Stimulated activated CD4-positive, alpha-beta T cell treated with anti-CD3 and anti-CD28 coated beads, Interleukin-2, amount 100 ng/mL, for 24 hours (primary cell): ENCODE measurements around the gene YPEL1.

Source experiments
- DNase-seq, 2 donors: peaks; one replicate each; pipeline ENCODE4 v3.0.0-alpha.2; 2020

Gene YPEL1, protein sequence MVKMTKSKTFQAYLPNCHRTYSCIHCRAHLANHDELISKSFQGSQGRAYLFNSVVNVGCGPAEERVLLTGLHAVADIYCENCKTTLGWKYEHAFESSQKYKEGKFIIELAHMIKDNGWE

GRCh38 chr22:21735200-21736083 is at the start of gene YPEL1:
Gene YPEL1, minus strand, starts transcription at chr22:21735794. Its CDS starts 25,050 bp downstream, at chr22:21710744.
- DNase-seq, result peak; percentile 91 to 93

GRCh38 chr22:21780259-21780658 is 44.7 kb upstream of the YPEL1 start:
- DNase-seq, result no peak

GRCh38 chr22:21779444-21779843 is 43.9 kb upstream of the YPEL1 start:
- no peak for DNase-seq

GRCh38 chr22:21778705-21779363 is 43.2 kb upstream of the YPEL1 start:
- DNase-seq, result no peak

DNA sequence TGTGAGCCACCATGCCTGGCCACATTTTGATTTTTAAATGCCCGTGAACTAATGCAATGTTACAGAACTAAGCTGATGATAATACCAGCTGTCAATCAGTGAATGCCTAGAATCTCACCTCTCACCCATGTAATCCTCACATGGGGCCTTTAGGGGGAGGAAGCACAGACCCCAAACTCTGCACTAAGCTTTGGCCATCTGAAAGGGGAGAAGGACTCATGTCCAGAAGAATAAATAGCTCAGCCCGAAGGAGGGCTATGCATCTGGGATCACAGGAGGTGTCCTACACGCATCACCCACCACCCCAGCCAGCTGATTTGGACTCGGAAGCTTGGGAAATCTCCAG is 36.0 kb upstream of the YPEL1 start:
- no peak for DNase-seq

DNA sequence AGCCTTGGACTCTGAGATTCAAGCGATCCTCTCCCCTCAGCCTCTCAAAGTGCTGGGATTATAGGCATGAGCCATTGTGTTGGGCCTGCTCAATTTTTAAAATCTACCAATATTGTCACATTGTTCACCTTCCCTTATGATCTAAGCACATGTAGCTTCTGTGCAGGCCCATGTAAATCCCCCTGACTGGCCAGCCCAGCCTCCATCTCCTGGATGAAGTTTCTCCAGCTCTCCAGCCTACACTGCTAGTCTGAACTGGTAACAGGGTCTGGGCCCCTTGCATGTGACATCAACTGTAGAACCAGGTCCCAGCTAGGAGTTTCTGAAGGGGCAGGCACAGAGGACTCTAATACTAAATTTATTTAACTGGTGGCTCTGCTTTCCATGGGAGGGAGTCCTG is 32.8 kb upstream of the YPEL1 start:
- no peak for DNase-seq

GRCh38 chr22:21766691-21767462 is 31.3 kb upstream of the YPEL1 start:
- peak; percentile 56 to 59 for DNase-seq

DNA sequence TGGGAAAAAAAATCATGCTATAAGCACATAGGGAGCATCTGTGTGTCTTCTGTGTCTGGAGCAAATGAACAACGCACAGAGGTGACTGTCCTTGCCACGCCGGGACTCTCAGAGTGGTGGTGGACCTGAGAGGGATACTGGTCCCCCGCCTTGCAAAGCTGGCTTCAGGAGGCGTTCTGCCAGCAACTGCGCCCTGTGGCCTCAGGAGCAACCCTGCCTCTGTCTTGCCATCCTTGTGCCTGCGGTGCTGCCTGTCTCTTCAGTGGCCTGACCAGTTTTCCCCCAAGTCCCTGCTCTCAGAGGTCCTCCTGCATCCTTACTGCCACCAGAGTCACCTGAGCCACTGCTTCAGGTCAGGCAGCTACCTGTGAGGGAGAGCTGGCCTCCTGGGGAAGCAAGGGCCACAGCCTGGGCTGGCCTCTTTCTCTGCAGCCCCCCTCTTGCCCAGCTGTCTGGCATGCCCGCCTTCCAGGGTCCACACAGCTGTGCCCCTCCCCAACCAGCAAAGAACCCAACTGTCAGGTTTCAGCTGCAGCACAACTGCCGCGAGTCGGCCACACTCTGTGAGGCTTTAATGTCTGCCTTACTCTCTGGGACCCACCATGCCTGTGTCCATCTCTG is 30.4 kb upstream of the YPEL1 start:
- no peak for DNase-seq

GRCh38 chr22:21764038-21764804 is 28.6 kb upstream of the YPEL1 start:
- peak; percentile 30 to 39 for DNase-seq

- DNase-seq, result peak; percentile 50 to 51
Observed at GRCh38 chr22:21762712-21763581, 27.4 kb upstream of the YPEL1 start.

- DNase-seq, result no peak
Observed at GRCh38 chr22:21761994-21762680, 26.5 kb upstream of the YPEL1 start.

DNA sequence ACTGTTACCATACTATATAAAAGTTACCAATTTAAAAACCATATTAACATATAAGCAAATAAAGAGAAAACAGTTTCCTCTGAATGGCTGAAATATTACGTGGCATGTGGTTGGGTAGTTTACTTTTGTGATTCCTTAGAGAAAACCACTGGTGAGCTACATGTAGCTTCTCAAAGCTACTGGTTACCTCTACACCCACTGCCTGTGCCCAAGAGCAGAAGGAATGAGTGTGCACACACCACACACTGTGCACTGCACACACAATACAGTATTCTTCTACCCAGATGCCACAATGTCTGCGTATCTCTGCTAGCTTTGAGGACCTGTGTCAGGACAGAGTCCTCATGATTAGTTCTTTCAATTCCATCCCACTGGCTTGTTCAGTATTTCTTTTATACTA is 25.5 kb upstream of the YPEL1 start:
- DNase-seq, result peak in 1 of 2 donors; percentile 34

DNA sequence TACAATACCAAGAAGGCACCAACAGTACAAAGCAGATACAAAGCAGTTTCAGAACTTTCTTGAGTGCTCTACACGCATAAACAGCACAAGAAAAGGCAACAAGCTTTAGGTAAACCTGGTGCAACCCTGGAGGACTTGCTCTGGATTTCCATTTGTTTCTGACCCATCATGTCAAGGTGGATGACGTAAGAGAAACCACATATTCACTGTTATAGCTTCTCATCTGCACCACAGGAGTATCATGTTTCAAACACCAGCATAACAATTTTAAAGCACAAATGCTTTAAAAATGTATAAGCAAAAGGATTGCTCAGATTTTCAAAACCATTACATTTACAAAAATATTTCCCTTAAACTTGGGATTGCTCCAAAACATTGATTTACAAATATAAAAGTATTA is 25.0 kb upstream of the YPEL1 start:
- DNase-seq, result no peak

DNA sequence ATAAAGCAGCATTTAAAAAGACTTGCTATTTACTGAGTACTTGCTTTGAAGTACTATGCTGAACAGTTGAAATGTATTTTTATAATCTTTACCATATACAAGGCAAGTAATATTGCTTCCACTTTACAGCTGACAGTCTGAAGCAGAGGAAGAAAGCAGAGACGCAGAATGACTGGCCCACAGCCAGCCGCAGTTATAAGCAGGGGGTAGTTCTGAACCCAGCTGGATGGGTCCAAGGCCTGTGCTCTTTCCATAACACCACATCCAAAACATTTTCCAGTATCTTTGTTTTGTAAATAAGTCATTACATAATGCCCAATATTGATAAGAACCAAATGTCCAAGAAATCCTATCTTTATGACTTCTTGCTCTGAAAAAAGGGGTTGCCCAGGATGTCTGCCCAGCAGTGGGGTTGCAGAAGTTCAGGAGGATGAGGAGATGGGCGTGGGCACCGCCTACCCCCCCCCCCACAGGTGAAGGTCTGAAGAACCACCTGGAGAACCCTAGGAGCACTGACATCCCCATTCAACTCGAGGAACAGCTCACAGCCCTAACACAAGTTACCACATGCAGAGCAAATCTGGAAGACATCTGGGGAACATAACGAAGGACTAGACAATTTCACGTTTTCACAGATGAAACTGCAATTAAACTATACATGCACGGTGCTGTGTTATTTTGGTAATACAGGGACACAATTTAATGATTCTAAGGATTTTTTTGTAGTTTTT is 24.2 kb upstream of the YPEL1 start:
- no peak for DNase-seq

DNA sequence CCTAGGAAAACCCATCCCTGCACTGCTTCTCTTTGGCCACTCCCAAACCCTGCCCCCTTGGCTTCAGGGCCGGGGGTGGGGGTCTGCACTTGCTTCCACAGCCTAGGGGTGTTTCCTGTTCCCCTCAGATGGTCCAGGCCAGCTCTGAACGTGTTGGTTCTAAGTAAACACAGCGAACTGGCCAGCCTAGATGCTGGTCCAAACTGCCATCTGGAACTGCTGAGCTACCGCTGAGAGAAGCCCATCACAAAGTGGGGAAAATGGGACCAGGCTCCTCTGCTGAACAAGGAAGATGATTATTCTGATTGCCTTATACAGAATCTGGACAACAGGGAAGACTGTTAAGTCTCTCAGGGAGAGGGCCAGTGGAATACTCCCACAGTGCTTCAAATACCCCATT is 23.5 kb upstream of the YPEL1 start:
- DNase-seq, result no peak

GRCh38 chr22:21758091-21758864 is 22.7 kb upstream of the YPEL1 start:
- no peak for DNase-seq

GRCh38 chr22:21755851-21756284 is 20.3 kb upstream of the YPEL1 start:
- DNase-seq, result no peak

DNA sequence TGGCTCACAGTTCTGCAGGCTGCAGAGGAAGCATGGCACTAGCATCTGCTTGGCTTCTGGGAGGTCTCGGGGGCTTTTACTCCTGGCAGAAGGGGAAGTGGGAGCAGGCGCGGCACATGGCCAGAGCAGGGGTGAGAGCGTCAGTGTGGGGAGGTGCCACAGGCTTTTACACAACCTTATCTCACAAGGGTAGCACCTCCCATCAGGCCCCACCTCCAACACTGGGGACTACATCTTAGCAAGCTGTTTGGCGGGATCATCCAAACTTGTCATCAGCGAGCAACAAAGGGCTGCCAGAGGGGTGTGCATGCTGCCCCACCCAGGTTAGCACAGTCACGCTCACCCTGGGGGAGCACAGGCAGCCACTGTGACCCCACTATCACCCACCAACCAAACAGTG is 18.9 kb upstream of the YPEL1 start:
- DNase-seq, result no peak
